Dermis microvascular lymphatic vessel endothelial cell (primary cell): Measurements from ENCODE around the gene AKAP1. TPM values are rescaled to one million over a fixed set of nuclear protein-coding genes. Genes with fewer than 3 reads are reported as not detected.

Source experiments
- DNase-seq, 2 donors: peaks; one replicate each; pipeline versions ENCODE4 v3.0.0 to v3.0.0-alpha.2; 2010; ENCODE audit warnings: low read depth in 2 of 2
- total RNA-seq: library from RNA; depleted of rRNA; stranded (reverse); fragments of >200 nt; gene quantifications from 2 replicates; pipeline ENCODE4 v1.2.1, GENCODE V29; 2014

The AKAP1 gene
- total RNA-seq, 1 donor from 2014 or later = 22.1 TPM

DNA sequence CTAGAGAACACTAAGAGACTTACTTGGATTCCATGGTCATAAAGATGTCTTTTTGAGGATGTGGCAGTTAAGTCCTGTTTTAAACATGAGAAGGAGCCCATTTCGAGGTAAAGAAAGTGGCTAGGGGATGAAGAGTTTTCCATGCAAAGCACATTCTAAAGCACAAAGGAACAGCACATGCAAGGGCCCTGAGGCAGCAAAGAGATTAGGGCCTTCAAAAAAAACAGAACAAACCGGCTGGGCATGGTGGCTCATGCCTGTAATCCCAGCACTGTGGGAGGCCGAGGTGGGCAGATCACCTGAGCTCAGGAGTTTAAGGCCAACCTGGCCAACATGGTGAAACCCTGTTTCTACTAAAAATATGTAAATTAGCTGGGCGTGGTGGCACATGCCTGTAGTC is 79.8 kb downstream of the AKAP1 start:
- no peak for DNase-seq

DNA sequence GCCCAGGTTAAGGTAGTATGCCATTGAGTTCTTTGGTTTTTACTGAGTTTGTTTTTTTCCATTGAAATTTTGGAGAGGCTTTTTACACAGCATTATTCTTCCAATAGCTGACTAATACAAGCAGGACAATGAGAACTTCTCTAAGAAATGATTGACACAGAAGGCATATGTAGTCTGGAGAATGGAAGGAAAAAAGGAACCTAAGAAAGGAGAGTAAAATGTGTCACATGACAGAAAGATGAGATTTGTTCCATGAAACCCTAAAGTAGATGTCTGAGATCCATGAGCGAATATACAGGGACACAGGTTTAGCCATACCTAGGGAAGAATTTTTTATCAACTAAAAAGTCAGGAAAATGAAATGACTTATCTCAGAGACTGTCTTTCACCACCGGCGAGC is 80.7 kb downstream of the AKAP1 start:
- no peak for DNase-seq

- DNase-seq = no peak
These were observed 81.8 kb downstream of the AKAP1 start for GRCh38 chr17:57166803-57167202.

DNA sequence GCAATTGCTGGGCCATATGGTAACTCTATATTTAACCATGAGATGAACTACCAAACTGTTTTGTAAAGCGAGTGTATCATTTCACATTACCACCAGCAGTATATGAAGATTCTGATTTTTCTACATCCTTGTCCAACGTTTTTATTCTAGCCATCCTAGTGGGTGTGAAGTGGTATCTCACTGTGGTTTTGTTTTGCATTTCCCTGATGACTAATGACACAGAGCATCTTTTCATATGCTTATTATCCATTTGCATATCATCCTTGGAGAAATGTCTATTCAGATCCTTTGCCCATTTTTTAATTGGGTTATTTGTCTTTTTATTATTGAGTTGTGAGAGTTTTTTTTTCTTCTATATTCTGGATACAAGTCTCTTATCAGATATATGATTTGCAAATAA is 83.6 kb downstream of the AKAP1 start:
- DNase-seq = no peak

GRCh38 chr17:57170866-57171265 is 85.8 kb downstream of the AKAP1 start:
- DNase-seq = no peak

Other genes starting within 250 kb of the AKAP1 start
- gene TRIM25, start 171.2 kb upstream of the AKAP1 start, total RNA-seq = 24.1 and 30.7 TPM in 2 replicates
- 10.4 and 10.9 TPM in 2 replicates for gene COIL, start 124.2 kb upstream of the AKAP1 start, total RNA-seq
- 26.2 and 29.8 TPM in 2 replicates for gene SCPEP1, start 107.1 kb upstream of the AKAP1 start, total RNA-seq
- 7.3 and 7.4 TPM in 2 replicates for gene MSI2, start 171.3 kb downstream of the AKAP1 start, total RNA-seq